ENCODE measurements around the gene TRIO. TPM values are rescaled to one million over a fixed set of nuclear protein-coding genes. Genes with fewer than 3 reads are reported as not detected.

Gene TRIO
- total and polyA plus RNA-seq, 11 donors: 35.2 to 99.1 (median 58.4) TPM

- peaks cover 0 to 24% (median 10%) of the 10 kb centered on the region in 12 donors for H3K4me1 ChIP-seq
- no peak overlapping the region for H3K27ac ChIP-seq
- WGBS, 4 donors: 87 to 96% (median 92%) methylated on average over 5 of the region's 5 CpGs
- H3K4me3 ChIP-seq: no peak overlapping the region
- H3K27me3 ChIP-seq: no peaks in the 10 kb centered on the region
- intact Hi-C loops (cut with DNase I): loop anchor here in 1 of 10 donors (10.0 kb wide), 1 partner anchor 168 kb away; no protein-coding TSS in a partner anchor
- H3K36me3 ChIP-seq: peaks cover 0 to 98% (median 90%) of the 10 kb centered on the region in 9 donors
- TF ChIP-seq CTCF (IDR thresholded peaks at IDR 0.05): no peak
- TF ChIP-seq POLR2A (IDR thresholded peaks at IDR 0.05): no peak
- H3K9me3 ChIP-seq: no peaks in the 10 kb centered on the region
- ATAC-seq (no peak), DNase-seq (no peak)
These were observed 343.3 kb downstream of the TRIO start for GRCh38 chr5:14486486-14486885.

- H3K9me3 ChIP-seq: no peaks in the 10 kb centered on the region
- H3K4me3 ChIP-seq: no peak overlapping the region
- DNase-seq (no peak), ATAC-seq (no peak)
- WGBS, 4 donors: 84 to 94% (median 88%) methylated on average over 25 to 62 of the region's 62 CpGs
- no peak for TF ChIP-seq POLR2A (IDR thresholded peaks at IDR 0.05)
- no peak for TF ChIP-seq CTCF (IDR thresholded peaks at IDR 0.05)
- intact Hi-C loops (cut with DNase I): loop anchor here in 1 of 10 donors (10.0 kb wide), 1 partner anchor 168 kb away; no protein-coding TSS in a partner anchor
- H3K27ac ChIP-seq: no peak overlapping the region
- peaks cover 0 to 31% (median 10%) of the 10 kb centered on the region in 12 donors for H3K4me1 ChIP-seq
- H3K36me3 ChIP-seq: peaks cover 0 to 98% (median 91%) of the 10 kb centered on the region in 9 donors
- no peaks in the 10 kb centered on the region for H3K27me3 ChIP-seq
These were observed 344.1 kb downstream of the TRIO start for GRCh38 chr5:14486996-14487896.

DNA sequence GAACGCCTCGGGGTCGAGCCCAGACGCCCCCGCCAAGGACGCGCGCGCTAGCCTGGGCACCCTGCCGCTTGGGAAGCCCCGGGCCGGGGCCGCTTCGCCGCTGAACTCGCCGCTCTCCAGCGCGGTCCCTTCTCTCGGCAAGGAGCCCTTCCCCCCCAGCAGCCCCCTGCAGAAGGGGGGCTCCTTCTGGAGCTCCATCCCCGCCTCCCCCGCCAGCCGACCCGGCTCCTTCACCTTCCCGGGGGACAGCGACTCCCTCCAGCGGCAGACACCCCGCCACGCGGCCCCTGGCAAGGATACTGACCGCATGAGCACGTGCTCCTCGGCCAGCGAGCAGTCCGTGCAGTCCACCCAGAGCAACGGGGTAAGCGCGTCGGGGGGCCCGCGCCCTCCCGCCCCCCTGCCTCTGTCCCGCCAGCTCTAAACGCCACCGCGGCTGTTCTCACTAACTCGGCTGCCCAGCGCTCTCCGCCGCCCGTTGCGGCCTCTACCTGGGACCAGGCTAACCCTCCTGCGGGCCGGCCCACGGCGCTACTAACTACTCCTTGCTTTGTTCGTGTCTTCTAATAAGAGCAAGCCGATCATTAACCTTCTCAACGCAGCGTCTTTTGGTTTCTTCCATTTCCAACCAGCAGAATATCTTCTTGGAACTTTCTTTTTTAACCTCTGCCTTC is 344.9 kb downstream of the TRIO start:
- Histone ChIP-seq H3K27ac (no peak overlapping the region), H3K4me3 (no peak overlapping the region), H3K4me1 (peaks cover 0 to 36% (median 10%) of the 10 kb centered on the region in 12 donors), H3K36me3 (peaks cover 0 to 98% (median 91%) of the 10 kb centered on the region in 9 donors), H3K9me3 (no peaks in the 10 kb centered on the region), H3K27me3 (no peaks in the 10 kb centered on the region)
- DNase-seq (no peak), ATAC-seq (no peak)
- 87 to 90% (median 89%) methylated on average over 59 to 60 of the region's 60 CpGs for WGBS, 4 donors
- intact Hi-C loops (cut with DNase I): loop anchor here in 1 of 10 donors (10.0 kb wide), 1 partner anchor 167 kb away; no protein-coding TSS in a partner anchor
- TF ChIP-seq CTCF (IDR thresholded peaks at IDR 0.05) (no peak), POLR2A (IDR thresholded peaks at IDR 0.05) (no peak)

GRCh38 chr5:14488709-14489108 is 345.6 kb downstream of the TRIO start:
- H3K27me3 ChIP-seq: no peaks in the 10 kb centered on the region
- peaks cover 0 to 98% (median 91%) of the 10 kb centered on the region in 9 donors for H3K36me3 ChIP-seq
- no peaks in the 10 kb centered on the region for H3K9me3 ChIP-seq
- TF ChIP-seq POLR2A (IDR thresholded peaks at IDR 0.05) (no peak), CTCF (IDR thresholded peaks at IDR 0.05) (no peak)
- DNase-seq (no peak), ATAC-seq (no peak)
- no peak overlapping the region for H3K4me3 ChIP-seq
- 82 to 90% (median 84%) methylated on average over 11 of the region's 11 CpGs for WGBS, 4 donors
- intact Hi-C loops (cut with DNase I): loop anchor here in 1 of 10 donors (10.0 kb wide), 1 partner anchor 166 kb away; no protein-coding TSS in a partner anchor
- H3K27ac ChIP-seq: no peak overlapping the region
- peaks cover 0 to 36% (median 10%) of the 10 kb centered on the region in 12 donors for H3K4me1 ChIP-seq
